Type B pancreatic cell (in vitro differentiated cells): ENCODE measurements around the gene GREB1L. TPM values are rescaled to one million over a fixed set of nuclear protein-coding genes. Genes with fewer than 3 reads are reported as not detected.

Experiments
- DNase-seq: peaks from one replicate; pipeline ENCODE4 v3.0.0; 2021; ENCODE audit warnings: mixed read lengths; ENCODE audit not compliant: unreplicated experiment; ENCODE audit errors: extremely low spot score
- H3K27ac Mint-ChIP-seq: 2 replicates; pipeline ENCODE4 v1.8.0; 2021; ENCODE audit warnings: mild to moderate bottlenecking, mixed read lengths
- H3K27me3 Mint-ChIP-seq: 2 replicates; pipeline ENCODE4 v1.8.0; 2021; ENCODE audit warnings: mixed read lengths
- H3K36me3 Mint-ChIP-seq: 2 replicates; pipeline ENCODE4 v1.8.0; 2021; ENCODE audit warnings: mixed read lengths
- H3K4me1 Mint-ChIP-seq: one replicate; pipeline ENCODE4 v1.8.0; 2021; ENCODE audit warnings: mixed read lengths; ENCODE audit not compliant: unreplicated experiment
- H3K4me3 Mint-ChIP-seq: 2 replicates; pipeline ENCODE4 v1.8.0; 2021; ENCODE audit warnings: mild to moderate bottlenecking, mixed read lengths
- H3K9me3 Mint-ChIP-seq: 2 replicates; pipeline ENCODE4 v1.8.0; 2021; ENCODE audit warnings: mixed read lengths
- CTCF ChIP-seq: fragments of 200-600 bp; sonication (generic); conservative IDR thresholded peaks from 2 replicates; pipeline ENCODE4 v1.5.0; 2021; ENCODE audit warnings: antibody characterized with exemption, mild to moderate bottlenecking
- total RNA-seq: library from RNA; stranded (reverse); gene quantifications from 2 replicates; pipeline ENCODE4 v1.2.1, GENCODE V29; 2021; ENCODE audit warnings: low replicate concordance

GREB1L gene
- total RNA-seq, 1 donor from 2014 or later: 6.5 TPM

GRCh38 chr18:21433436-21433835, 191.4 kb downstream of the GREB1L start:
- Mint-ChIP-seq H3K4me3 (no peak overlapping the region), H3K36me3 (no peaks in the 10 kb centered on the region), H3K27ac (no peak overlapping the region), H3K4me1 (no peaks in the 10 kb centered on the region), H3K27me3 (peaks cover 4% of the 10 kb centered on the region), H3K9me3 (no peaks in the 10 kb centered on the region)
- DNase-seq: no peak
- no peak for TF ChIP-seq CTCF

GRCh38 chr18:21439431-21439846, 197.4 kb downstream of the GREB1L start:
- Mint-ChIP-seq H3K4me1 (no peaks in the 10 kb centered on the region), H3K9me3 (no peaks in the 10 kb centered on the region), H3K27ac (no peak overlapping the region), H3K4me3 (no peak overlapping the region), H3K27me3 (peaks cover 4% of the 10 kb centered on the region), H3K36me3 (no peaks in the 10 kb centered on the region)
- no peak for TF ChIP-seq CTCF
- DNase-seq: no peak

GRCh38 chr18:21441670-21442069, 199.6 kb downstream of the GREB1L start:
- no peaks in the 10 kb centered on the region for H3K36me3 Mint-ChIP-seq
- H3K4me1 Mint-ChIP-seq: no peaks in the 10 kb centered on the region
- H3K27ac Mint-ChIP-seq: no peak overlapping the region
- no peaks in the 10 kb centered on the region for H3K9me3 Mint-ChIP-seq
- TF ChIP-seq CTCF: no peak
- H3K27me3 Mint-ChIP-seq: no peaks in the 10 kb centered on the region
- DNase-seq: no peak
- no peak overlapping the region for H3K4me3 Mint-ChIP-seq

- Mint-ChIP-seq H3K36me3 (no peaks in the 10 kb centered on the region), H3K27me3 (no peaks in the 10 kb centered on the region), H3K4me1 (no peaks in the 10 kb centered on the region), H3K4me3 (no peak overlapping the region), H3K9me3 (no peaks in the 10 kb centered on the region), H3K27ac (no peak overlapping the region)
- TF ChIP-seq CTCF: no peak
- no peak for DNase-seq
Observed at GRCh38 chr18:21443776-21444464, 201.9 kb downstream of the GREB1L start.

- no peak for DNase-seq
- H3K9me3 Mint-ChIP-seq: no peaks in the 10 kb centered on the region
- H3K4me1 Mint-ChIP-seq: peaks cover 4% of the 10 kb centered on the region
- no peaks in the 10 kb centered on the region for H3K27me3 Mint-ChIP-seq
- no peak overlapping the region for H3K4me3 Mint-ChIP-seq
- no peaks in the 10 kb centered on the region for H3K36me3 Mint-ChIP-seq
- no peak overlapping the region for H3K27ac Mint-ChIP-seq
- TF ChIP-seq CTCF: peak; percentile 84
Observed at GRCh38 chr18:21444465-21445212, 202.6 kb downstream of the GREB1L start.
